Lung (tissue), 12 donors: ENCODE measurements around the gene GAMT. TPM values are rescaled to one million over a fixed set of nuclear protein-coding genes. Genes with fewer than 3 reads are reported as not detected.

Experiments
- ATAC-seq: fragments of 200-7000 bp; cut with Tn5 transposase; one replicate; pipeline ENCODE4 v1.9.1; 2020; ENCODE audit warnings: moderate number of reproducible peaks; ENCODE audit not compliant: insufficient read depth, low FRiP score
- DNase-seq, 3 donors: peaks; one replicate each; pipeline ENCODE4 v3.0.0-alpha.2; 2013 to 2017
- H3K27ac ChIP-seq, 2 donors: one replicate each; pipeline ENCODE4 v1.5.1; 2013; ENCODE audit warnings: mild to moderate bottlenecking in 2 of 2, moderate library complexity in 2 of 2, control low read depth in 1 of 2, inconsistent platforms in 1 of 2, low read depth in 1 of 2, low read length in 1 of 2
- H3K27me3 ChIP-seq, 3 donors: one replicate each; pipeline ENCODE4 v1.5.1; 2013; ENCODE audit warnings: low read length in 2 of 3; ENCODE audit not compliant: control insufficient read depth in 3 of 3, insufficient read depth in 3 of 3
- H3K36me3 ChIP-seq, 4 donors: one replicate each; pipeline ENCODE4 v1.5.1; 2013; ENCODE audit warnings: low read length in 4 of 4, mild to moderate bottlenecking in 1 of 4, moderate library complexity in 1 of 4; ENCODE audit not compliant: control insufficient read depth in 4 of 4, insufficient read depth in 4 of 4
- H3K4me1 ChIP-seq, 5 donors: one replicate each; pipeline ENCODE4 v1.5.1; 2013; ENCODE audit warnings: low read length in 5 of 5, mild to moderate bottlenecking in 2 of 5, moderate library complexity in 1 of 5; ENCODE audit not compliant: control insufficient read depth in 5 of 5, insufficient read depth in 5 of 5
- H3K4me3 ChIP-seq: one replicate; pipeline ENCODE4 v1.5.1; 2013; ENCODE audit warnings: mild to moderate bottlenecking, control low read depth, moderate library complexity
- H3K9ac ChIP-seq, 2 donors: one replicate each; pipeline ENCODE4 v1.5.1; 2013; ENCODE audit warnings: low read length in 2 of 2, control low read depth in 1 of 2; ENCODE audit not compliant: insufficient read depth in 1 of 2
- H3K9me3 ChIP-seq, 4 donors: one replicate each; pipeline ENCODE4 v1.5.1; 2013; ENCODE audit warnings: low read length in 3 of 4, mild to moderate bottlenecking in 1 of 4, moderate library complexity in 1 of 4; ENCODE audit not compliant: control insufficient read depth in 4 of 4, insufficient read depth in 3 of 4
- WGBS, 2 donors: extraction: QIAGEN DNeasy Blood & Tissue Kit; methylation state at CpG; one replicate each; pipeline ENCODE4 v1.1.7; 2013; 5-methylcytosine and 5-hydroxymethylcytosine counted together
- polyA plus RNA-seq, 2 donors: library from polyadenylated mRNA; stranded (reverse); fragments of 200-250 nt; gene quantifications; one replicate each; pipeline ENCODE4 v1.2.1, GENCODE V29; 2013
- total RNA-seq, 2 donors: library from RNA; depleted of rRNA in 1 of 2; stranded (reverse); fragments of >200 nt in 1 of 2; gene quantifications; one replicate each; pipeline ENCODE4 v1.2.1, GENCODE V29; 2014 to 2021
- TF ChIP-seq, protein P1 (sequence below): IDR thresholded peaks from 2 replicates; pipeline ENCODE4 v1.5.1; 2012; ENCODE audit warnings: mild to moderate bottlenecking; ENCODE audit errors: control extremely low read depth, extremely low read depth
- donor health status: control.
- donor health status: control.
- donor health status: Bipolar disorder and iron deficiency.
- donor health status: healthy.
- donor health status: DM: yes; HTN: yes; CAD: no.

GAMT gene
- total and polyA plus RNA-seq, 4 donors: 2.9 to 8.6 (median 7.3) TPM

DNA sequence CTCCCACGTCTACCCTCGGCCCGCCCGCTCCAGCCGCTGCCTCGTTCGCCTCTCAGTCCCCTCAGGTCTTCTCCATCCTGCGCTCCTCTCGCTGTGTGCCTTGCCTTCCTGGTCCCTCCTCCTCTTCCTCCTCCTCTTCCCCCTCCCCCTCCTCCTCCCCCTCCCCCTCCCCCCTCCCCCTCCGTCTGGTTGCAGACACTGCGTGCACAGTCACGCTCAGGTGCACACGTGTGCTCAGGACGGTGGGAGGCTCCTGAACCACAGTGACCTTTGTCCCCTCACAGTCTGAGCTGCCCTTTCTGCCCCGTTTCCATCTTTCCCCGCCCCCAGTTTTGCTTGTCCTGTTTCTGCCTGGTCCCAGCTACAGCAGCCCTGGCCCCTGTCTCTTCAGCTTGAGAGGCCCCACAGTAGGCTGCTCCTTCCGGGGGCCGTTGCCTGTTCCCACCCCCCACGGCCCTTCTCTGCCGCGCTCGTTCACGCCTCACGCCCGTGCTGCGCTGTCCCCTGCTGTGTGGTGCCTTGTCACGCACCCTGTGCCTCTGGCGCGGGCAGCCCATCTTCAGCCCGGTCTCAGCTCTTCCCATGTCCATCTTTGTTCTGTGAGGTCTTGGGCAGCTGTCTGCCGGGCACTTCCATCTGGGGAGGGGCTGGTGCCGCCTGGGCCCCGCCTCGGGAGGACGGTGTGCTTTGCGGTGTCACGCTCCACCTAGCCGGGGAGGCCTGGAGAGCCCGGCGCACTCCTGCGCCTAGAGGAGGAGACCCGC lies 23.0 kb upstream of the GAMT start:
- Histone ChIP-seq H3K27ac (no peak overlapping the region), H3K9ac (no peak overlapping the region), H3K4me1 (no peaks in the 10 kb centered on the region), H3K9me3 (no peaks in the 10 kb centered on the region), H3K36me3 (peaks cover 6 to 79% (median 32%) of the 10 kb centered on the region in 4 donors), H3K4me3 (no peak overlapping the region), H3K27me3 (no peaks in the 10 kb centered on the region)
- 91 to 94% methylated on average over 36 to 40 of the region's 42 CpGs for WGBS, 2 donors
- TF ChIP-seq, protein P1, sequence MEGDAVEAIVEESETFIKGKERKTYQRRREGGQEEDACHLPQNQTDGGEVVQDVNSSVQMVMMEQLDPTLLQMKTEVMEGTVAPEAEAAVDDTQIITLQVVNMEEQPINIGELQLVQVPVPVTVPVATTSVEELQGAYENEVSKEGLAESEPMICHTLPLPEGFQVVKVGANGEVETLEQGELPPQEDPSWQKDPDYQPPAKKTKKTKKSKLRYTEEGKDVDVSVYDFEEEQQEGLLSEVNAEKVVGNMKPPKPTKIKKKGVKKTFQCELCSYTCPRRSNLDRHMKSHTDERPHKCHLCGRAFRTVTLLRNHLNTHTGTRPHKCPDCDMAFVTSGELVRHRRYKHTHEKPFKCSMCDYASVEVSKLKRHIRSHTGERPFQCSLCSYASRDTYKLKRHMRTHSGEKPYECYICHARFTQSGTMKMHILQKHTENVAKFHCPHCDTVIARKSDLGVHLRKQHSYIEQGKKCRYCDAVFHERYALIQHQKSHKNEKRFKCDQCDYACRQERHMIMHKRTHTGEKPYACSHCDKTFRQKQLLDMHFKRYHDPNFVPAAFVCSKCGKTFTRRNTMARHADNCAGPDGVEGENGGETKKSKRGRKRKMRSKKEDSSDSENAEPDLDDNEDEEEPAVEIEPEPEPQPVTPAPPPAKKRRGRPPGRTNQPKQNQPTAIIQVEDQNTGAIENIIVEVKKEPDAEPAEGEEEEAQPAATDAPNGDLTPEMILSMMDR: no peak
- DNase-seq (no peak), ATAC-seq (no peak)

DNA sequence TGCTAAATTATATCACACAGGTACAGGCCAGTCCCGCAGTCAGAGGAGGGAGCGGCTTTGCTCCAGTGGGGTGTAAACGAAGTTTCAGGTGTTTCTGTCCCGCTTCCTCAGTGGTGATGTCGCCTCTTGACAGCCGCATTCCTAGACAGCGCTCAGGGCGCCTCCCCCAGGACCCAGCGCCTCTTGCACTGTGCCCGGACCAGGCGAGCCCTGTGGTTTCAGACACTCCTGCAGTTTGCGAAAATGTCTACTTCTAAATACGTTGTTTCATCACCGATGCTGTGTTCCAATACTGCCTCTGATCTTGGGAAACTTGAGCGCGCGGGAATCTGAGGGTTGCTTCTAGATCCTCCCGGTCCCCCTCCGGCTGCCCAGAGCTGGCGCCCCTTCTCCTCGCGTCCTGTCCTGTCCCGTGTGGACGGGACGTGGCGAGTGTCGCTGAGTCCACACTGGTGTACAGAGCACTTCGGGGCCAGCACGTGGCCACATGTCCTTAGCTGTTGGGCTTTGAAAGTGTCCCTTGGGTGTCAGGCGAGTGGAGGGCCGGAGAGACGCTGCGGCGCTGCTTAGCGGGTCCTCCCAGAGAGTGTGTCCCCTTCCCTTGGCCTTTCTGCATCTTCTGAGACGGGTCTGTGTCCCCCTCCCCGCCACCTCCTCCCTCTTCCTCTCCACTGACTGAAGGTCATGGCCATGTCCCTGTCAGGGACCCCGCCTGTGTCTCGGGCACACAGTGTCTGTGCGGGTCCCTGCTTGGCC lies 22.3 kb upstream of the GAMT start:
- Histone ChIP-seq H3K4me1 (peaks cover 0 to 4% (median 0%) of the 10 kb centered on the region in 5 donors), H3K36me3 (peaks cover 6 to 78% (median 30%) of the 10 kb centered on the region in 4 donors), H3K4me3 (no peak overlapping the region), H3K9ac (no peak overlapping the region), H3K27me3 (no peaks in the 10 kb centered on the region), H3K9me3 (no peaks in the 10 kb centered on the region), H3K27ac (no peak overlapping the region)
- no peak for ATAC-seq
- DNase-seq: no peak
- WGBS, 2 donors: 77 to 91% methylated on average over 40 of the region's 40 CpGs
- TF ChIP-seq, protein P1: no peak

DNA sequence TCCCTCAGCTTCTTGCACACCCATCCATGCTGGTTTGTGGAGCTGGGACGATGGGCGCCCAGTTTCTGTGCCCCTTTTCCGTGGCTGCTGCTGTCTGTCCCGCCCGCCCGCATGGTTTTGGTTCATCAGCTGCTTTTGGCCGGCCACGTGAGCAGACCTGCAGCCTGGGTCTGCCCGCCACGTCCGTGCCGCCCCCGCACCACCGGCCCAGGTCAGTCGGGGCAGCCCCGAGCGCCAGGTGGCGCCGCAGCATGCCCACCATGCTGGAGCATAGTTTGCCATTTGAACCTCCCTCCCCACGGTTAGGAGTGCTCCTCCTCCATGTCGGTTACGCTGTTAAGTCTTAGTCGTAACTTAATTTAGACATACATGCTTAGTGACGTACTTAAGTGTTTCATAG lies 21.6 kb upstream of the GAMT start:
- no peaks in the 10 kb centered on the region for H3K9me3 ChIP-seq
- H3K4me1 ChIP-seq: peaks cover 0 to 5% (median 0%) of the 10 kb centered on the region in 5 donors
- WGBS, 2 donors: 90 to 93% methylated on average over 24 of the region's 24 CpGs
- H3K27ac ChIP-seq: no peak overlapping the region
- TF ChIP-seq, protein P1: no peak
- no peak overlapping the region for H3K4me3 ChIP-seq
- H3K9ac ChIP-seq: no peak overlapping the region
- ATAC-seq: no peak
- DNase-seq: no peak
- peaks cover 6 to 84% (median 29%) of the 10 kb centered on the region in 4 donors for H3K36me3 ChIP-seq
- no peaks in the 10 kb centered on the region for H3K27me3 ChIP-seq
